ENCODE results near the gene ADAMTSL2.

The ADAMTSL2 gene

DNA sequence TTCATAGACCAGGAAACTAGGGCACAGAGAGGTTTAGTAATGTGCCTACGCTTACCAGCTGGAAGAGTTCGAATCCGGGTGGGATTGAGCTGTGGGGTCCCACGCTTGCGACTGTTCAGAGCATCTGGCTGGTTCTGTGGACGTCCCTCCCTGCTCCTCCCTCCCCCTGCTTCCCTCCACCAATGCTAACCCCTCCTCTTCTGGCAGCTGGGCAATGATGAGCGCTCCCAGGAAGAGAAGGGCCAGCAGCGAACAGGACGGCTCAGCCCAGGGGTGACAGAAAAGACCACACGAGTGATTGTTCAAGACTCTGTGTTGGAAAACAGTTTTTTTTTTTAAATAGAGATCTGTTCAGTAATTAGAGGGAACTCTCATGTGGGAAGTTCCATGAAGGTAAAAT is 67.8 kb downstream of the ADAMTSL2 start:
- no peak for DNase-seq (ENCODE audit: low spot score)
- TF ChIP-seq, protein P1, sequence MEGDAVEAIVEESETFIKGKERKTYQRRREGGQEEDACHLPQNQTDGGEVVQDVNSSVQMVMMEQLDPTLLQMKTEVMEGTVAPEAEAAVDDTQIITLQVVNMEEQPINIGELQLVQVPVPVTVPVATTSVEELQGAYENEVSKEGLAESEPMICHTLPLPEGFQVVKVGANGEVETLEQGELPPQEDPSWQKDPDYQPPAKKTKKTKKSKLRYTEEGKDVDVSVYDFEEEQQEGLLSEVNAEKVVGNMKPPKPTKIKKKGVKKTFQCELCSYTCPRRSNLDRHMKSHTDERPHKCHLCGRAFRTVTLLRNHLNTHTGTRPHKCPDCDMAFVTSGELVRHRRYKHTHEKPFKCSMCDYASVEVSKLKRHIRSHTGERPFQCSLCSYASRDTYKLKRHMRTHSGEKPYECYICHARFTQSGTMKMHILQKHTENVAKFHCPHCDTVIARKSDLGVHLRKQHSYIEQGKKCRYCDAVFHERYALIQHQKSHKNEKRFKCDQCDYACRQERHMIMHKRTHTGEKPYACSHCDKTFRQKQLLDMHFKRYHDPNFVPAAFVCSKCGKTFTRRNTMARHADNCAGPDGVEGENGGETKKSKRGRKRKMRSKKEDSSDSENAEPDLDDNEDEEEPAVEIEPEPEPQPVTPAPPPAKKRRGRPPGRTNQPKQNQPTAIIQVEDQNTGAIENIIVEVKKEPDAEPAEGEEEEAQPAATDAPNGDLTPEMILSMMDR (IDR thresholded peaks at IDR 0.05; ENCODE audit: extremely low read depth, insufficient read depth, missing control alignments), result no peak
- in situ Hi-C loops (cut with MboI; ENCODE audit: low pct_unique_long_range_greater_than_20kb, low sequenced_read_pairs, unreplicated experiment), result no loop called here

GRCh38 chr9:133603135-133603927 is 68.8 kb downstream of the ADAMTSL2 start:
- no peak for DNase-seq (ENCODE audit: low spot score)
- TF ChIP-seq, protein P1 (IDR thresholded peaks at IDR 0.05; ENCODE audit: extremely low read depth, insufficient read depth, missing control alignments), result peak; percentile 11
- in situ Hi-C loops (cut with MboI; ENCODE audit: low pct_unique_long_range_greater_than_20kb, low sequenced_read_pairs, unreplicated experiment), result no loop called here

DNA sequence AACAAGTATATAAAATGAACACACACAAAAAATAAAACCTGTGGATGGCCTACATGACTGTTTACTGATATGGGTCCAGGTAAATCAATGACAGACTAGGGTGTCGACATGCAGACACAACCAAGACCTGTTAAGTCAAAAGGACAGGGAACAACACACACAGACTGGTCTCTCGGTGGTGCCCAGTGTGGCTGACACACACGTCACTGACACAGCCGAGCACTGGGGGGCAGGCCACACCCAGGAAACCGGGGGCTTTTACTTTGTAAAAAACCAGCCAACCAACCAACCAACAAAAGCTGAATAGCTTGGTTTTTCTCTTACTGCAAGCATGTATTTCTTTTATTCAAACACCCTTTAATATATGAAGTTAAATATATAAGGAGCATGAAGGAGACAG is 69.7 kb downstream of the ADAMTSL2 start:
- no peak for DNase-seq (ENCODE audit: low spot score)
- TF ChIP-seq, protein P1 (IDR thresholded peaks at IDR 0.05; ENCODE audit: extremely low read depth, insufficient read depth, missing control alignments), result no peak
- in situ Hi-C loops (cut with MboI; ENCODE audit: low pct_unique_long_range_greater_than_20kb, low sequenced_read_pairs, unreplicated experiment), result no loop called here

GRCh38 chr9:133604856-133605255 is 70.4 kb downstream of the ADAMTSL2 start:
- in situ Hi-C loops (cut with MboI; ENCODE audit: low pct_unique_long_range_greater_than_20kb, low sequenced_read_pairs, unreplicated experiment), result no loop called here
- DNase-seq (ENCODE audit: low spot score), result no peak
- TF ChIP-seq, protein P1 (IDR thresholded peaks at IDR 0.05; ENCODE audit: extremely low read depth, insufficient read depth, missing control alignments), result no peak

DNA sequence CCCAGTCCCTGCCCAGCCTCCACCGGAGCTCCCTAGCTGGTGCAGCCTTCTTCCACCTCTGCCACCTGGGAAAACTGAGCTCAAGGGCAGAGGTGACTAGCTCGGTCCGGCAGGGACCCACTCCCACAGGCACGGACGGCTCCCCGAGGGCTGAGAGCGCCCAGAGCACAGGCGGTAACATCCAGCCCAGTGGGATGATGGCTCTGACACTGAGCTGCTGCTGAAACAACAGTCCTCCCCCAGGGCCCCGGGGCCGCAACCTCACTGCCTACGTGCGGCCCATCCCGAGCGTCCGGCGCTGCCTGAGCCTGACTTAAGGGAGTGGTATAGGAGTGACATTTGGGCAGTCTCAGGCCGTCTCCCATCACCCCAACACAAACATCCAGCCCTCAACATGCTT is 70.9 kb downstream of the ADAMTSL2 start:
- in situ Hi-C loops (cut with MboI; ENCODE audit: low pct_unique_long_range_greater_than_20kb, low sequenced_read_pairs, unreplicated experiment), result no loop called here
- TF ChIP-seq, protein P1 (IDR thresholded peaks at IDR 0.05; ENCODE audit: extremely low read depth, insufficient read depth, missing control alignments), result no peak
- DNase-seq (ENCODE audit: low spot score), result no peak

GRCh38 chr9:133605856-133606707 is 71.6 kb downstream of the ADAMTSL2 start:
- TF ChIP-seq, protein P1 (IDR thresholded peaks at IDR 0.05; ENCODE audit: extremely low read depth, insufficient read depth, missing control alignments), result no peak
- no peak for DNase-seq (ENCODE audit: low spot score)
- in situ Hi-C loops (cut with MboI; ENCODE audit: low pct_unique_long_range_greater_than_20kb, low sequenced_read_pairs, unreplicated experiment), result no loop called here
